ENCODE results near the gene CDH23.

Gene CDH23

GRCh38 chr10:71646592-71647292, 250.0 kb downstream of the CDH23 start:
- DNase-seq = no peak

DNA sequence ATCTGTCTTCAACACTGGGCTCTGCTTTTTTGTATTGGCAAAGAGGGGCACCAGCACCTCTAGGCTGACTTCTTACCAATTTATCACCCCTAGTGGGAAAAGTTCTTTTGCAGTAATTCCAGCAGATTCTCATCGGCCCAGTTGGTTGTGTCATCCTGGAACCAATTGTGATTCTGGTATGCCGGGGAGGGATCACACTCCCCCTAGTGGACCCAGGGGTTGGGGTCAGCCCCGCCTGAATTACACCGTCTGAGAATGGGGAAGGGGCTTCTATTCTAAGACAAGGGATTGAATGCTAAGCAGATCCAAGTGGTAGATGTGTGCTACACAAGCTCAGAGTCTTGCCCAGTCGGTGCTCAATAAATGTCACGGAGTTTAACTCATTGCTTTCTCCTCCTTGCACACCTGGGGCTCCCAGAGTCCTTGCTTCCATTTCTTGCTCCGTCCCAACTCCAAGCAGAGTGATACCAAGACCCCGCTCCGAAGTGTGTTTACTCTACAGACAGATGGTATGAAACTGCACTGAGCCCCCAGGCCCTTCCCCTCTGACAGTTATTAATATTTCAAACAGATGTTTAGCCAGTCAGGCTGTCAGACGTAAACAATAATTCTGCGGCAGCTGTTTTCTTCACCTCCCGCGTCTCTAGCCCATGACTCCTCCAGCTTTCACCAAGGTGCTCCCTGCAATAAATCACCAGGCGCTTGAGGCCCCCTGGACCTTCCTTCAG, 251.0 kb downstream of the CDH23 start:
- peak; percentile 92 for DNase-seq

- DNase-seq = no peak
These were observed 251.7 kb downstream of the CDH23 start for GRCh38 chr10:71648254-71648932.

DNA sequence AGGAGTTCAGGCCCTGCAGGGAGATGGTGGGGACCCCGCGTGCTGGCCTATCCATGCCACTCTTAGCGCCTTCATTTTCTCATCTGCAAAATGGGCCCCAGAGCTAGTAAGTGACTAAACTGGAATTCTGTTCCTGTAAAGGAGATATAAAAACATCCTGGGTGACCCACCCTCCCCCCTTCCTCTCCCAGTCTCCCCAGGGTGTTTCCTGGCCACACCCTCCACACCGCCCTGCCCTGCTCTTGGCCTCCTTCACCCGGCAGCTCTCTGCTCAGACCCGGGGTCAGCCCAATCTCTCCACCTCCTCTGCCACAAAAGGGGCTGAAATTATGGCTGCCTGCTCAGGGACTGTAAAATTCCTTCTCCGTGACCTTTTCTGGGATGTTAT, 252.2 kb downstream of the CDH23 start:
- DNase-seq = no peak

DNA sequence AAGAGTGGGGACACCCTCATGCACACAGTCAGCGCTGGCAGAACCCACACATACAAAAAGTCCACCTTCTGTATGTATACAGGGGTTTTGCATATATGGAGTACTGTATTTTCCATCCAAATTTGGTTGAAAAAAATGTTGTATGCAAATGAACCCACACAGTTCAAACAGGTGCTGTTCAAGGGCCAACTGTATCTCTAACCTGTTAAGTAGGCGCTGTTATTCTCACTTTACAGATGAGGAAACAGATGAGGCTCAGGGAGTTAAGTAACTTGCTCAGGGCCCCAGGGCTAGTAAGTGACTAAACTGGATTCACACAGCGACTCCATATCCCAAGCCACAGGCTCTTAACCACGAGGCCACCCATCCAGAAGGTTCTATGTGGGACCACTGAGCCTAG, 252.9 kb downstream of the CDH23 start:
- DNase-seq = peak; percentile 28

DNA sequence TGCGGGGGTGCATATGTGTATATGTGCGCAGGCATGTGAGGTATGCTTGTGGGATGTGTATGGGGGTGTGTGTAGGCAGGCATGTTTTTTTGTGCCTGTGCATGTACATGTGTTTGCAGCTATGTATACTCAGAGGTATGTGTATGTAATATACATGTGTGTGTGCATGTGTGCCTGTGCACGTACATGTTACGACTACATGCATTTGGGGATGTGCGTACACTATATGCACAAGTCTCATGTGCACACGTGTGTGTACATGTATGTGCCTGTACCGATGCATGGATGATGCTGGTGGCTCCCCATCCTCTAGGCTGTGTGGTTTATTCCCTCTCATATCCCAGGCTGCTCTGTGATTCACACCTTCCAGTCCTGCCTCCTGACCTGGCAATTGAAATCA, 253.7 kb downstream of the CDH23 start:
- DNase-seq = no peak

GRCh38 chr10:71651428-71651827, 254.7 kb downstream of the CDH23 start:
- DNase-seq = no peak

DNA sequence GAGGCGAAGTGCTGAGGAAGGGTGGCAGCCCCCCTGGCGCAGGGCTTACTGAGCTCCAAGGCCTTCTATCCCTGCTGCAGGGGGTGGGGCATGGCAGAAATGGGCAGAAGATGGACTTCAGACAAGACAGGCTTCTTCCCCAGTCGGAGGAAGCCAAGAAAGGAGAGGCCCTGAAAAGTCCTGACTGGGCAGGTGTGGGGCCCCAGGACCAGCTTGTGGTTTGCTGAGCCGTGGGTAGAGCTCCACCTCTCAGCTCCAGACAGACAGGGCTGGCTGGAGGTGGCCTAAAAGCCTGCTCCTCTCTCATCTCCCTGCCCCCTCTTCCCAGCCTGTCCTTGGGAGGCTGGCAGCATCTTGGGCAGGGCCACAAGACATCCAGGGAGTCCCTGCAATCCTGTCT, 255.2 kb downstream of the CDH23 start:
- no peak for DNase-seq

DNA sequence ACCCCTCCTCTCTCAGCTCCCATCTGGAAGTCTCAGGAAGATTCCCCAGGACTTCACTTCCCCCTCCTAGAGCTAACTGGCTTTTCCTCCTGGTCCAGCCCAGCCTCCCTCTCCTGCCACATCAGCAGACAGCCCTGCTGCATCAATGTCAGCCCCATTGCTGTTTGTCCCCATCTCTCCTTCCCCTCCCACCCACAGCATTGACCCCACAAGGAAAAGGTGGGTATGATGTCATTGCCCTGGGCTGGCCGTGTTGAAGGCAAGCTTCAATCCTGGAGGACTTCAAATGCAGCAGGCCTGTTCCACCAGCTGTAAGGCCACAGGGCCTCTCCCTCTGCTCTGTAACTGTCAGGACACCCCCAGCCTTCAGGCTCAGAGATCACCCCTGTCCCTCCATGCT, 256.3 kb downstream of the CDH23 start:
- DNase-seq = no peak

DNA sequence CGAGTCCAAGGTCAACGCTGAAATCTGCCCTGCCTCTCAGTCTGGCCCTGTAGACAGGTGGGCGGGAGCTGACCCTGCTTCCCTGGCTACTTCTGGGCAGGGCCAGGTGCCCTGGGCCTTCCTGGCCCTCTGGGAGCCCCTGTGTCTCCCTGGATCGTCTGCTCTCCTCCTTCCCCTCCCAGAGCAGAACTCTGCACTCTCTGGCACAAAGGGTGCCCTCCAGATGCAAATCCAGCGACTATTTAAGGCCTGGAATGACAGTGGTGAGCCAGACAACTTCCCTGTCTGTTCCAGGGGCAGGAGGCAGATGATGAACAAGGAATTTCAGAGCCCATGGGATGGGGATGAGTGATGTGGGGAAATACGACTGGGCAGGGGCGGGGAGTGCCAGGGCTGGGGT, 259.5 kb downstream of the CDH23 start:
- no peak for DNase-seq

- no peak for DNase-seq
These were observed 261.1 kb downstream of the CDH23 start for GRCh38 chr10:71657604-71658466.

DNA sequence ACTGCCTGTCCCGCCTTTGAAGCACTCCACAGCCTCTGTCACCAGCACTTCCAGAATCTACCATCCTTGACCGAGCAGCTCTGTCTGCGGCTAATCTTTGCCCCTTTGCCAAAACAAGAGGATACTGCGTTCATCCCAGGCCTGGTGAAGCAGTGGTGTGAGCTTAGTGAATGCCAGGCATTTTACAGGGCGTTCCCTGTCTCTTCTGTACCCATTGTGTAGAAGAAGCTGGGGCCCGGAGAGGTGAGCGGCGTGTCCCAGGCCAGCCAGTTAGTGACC, 261.7 kb downstream of the CDH23 start:
- no peak for DNase-seq

- no peak for DNase-seq
These were observed 262.5 kb downstream of the CDH23 start for GRCh38 chr10:71659111-71659634.

- DNase-seq = no peak
These were observed 263.0 kb downstream of the CDH23 start for GRCh38 chr10:71659737-71660136.

DNA sequence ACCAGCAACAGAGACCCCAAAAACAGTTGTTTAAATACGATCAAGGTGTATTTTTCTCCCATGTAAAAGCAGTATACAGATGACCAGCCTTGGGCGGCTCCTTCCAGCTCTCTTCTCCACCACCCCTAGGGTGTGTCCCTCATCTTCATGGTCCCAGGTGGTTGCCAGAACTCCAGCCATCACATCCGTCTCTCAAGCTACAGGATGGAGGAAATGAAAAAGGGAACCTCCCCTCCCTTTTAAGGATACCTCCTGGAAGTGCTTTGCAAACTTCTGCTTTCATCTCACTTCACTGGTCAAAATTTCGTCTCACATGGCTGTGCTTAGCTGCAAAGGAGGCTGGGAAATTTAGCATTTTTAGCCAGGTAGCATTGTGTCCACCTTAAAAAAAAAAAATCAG, 263.6 kb downstream of the CDH23 start:
- DNase-seq = no peak

- DNase-seq = no peak
These were observed 264.4 kb downstream of the CDH23 start for GRCh38 chr10:71661060-71661622.

GRCh38 chr10:71661779-71662336, 265.1 kb downstream of the CDH23 start:
- no peak for DNase-seq

DNA sequence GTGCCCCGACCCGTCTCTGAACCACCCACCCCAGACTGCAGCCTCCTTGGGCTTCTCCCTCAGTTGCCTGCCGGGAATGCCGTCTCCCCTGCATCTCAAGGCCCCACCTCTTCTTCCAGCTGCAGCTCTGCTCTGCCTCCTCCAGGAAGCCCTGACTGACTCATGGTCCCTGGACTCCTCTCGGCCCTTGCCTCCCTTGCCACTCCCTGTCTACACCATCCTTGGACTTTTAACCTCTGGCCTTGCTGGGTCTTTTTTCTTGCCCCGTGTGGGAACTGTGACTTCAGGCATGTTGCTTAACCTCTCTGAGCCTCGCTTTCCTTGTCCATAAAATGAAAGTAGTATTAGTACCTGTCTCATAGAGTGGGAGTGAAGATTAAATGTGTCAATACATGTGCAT, 266.6 kb downstream of the CDH23 start:
- no peak for DNase-seq

GRCh38 chr10:71664585-71664984, 267.9 kb downstream of the CDH23 start:
- DNase-seq = no peak

GRCh38 chr10:71665456-71665855, 268.7 kb downstream of the CDH23 start:
- no peak for DNase-seq

GRCh38 chr10:71666639-71667386, 270.1 kb downstream of the CDH23 start:
- no peak for DNase-seq

GRCh38 chr10:71667387-71667752, 270.6 kb downstream of the CDH23 start:
- no peak for DNase-seq
